Colonic mucosa (tissue), 4 donors: ENCODE measurements around the gene ABCC8. TPM values are rescaled to one million over a fixed set of nuclear protein-coding genes. Genes with fewer than 3 reads are reported as not detected.
A peak's percentile ranks its signal among the peaks of the same experiment; 100 is the strongest.

Experiments
- DNase-seq: peaks from one replicate; pipeline ENCODE4 v3.0.0-alpha.2; 2020
- H3K27ac ChIP-seq: fragments of 200-600 bp; one replicate; pipeline ENCODE4 v1.8.0; 2021
- H3K27me3 ChIP-seq: fragments of 200-600 bp; one replicate; pipeline ENCODE4 v1.8.0; 2021
- H3K36me3 ChIP-seq: fragments of 200-600 bp; one replicate; pipeline ENCODE4 v1.8.0; 2021
- H3K4me1 ChIP-seq: fragments of 200-600 bp; one replicate; pipeline ENCODE4 v1.8.0; 2021; ENCODE audit warnings: mild to moderate bottlenecking
- H3K4me3 ChIP-seq: fragments of 200-600 bp; one replicate; pipeline ENCODE4 v1.8.0; 2021
- H3K9ac ChIP-seq, 2 donors: one replicate each; pipeline ENCODE4 v1.7.0; 2013; ENCODE audit warnings: control low read depth in 2 of 2, low read depth in 2 of 2, low read length in 2 of 2
- H3K9me3 ChIP-seq: fragments of 200-600 bp; one replicate; pipeline ENCODE4 v1.8.0; 2021
- intact Hi-C: fragments of 100-400 bp; cut with DNase I; formaldehyde crosslinking; loops from one replicate; pipeline ENCODE4 v1.14.1; 2022
- total RNA-seq, 2 donors: library from RNA; stranded (reverse); fragmentation: NEBNext Ultra II Directional in 1 of 2; extraction: Animal tissue kit (Norgen Biotek cat#: 25700) in 1 of 2; gene quantifications; one replicate each; pipeline ENCODE4 v1.2.1, GENCODE V29; 2021
- TF ChIP-seq, protein P1 (sequence below): fragments of 200-600 bp; IDR thresholded peaks from one replicate; pipeline ENCODE4 v1.8.0; 2022; ENCODE audit warnings: antibody characterized with exemption, mild to moderate bottlenecking
- donor health status: healthy.
- donor health status: DM: no; HTN: no; CAD: no.
- donor health status: DM: no; HTN: no; CAD: no.

ABCC8 gene
- total RNA-seq, 2 donors from 2014 or later = 2.1 to 4.7 TPM

GRCh38 chr11:17351510-17352176, 125.0 kb downstream of the ABCC8 start, which contains the start of gene NCR3LG1:
Gene NCR3LG1, plus strand, starts transcription at chr11:17351800. Its CDS starts 170 bp downstream, at chr11:17351970.
- peak within 1 kb of the TSS; percentile 44 to 89 for H3K9ac ChIP-seq
- TF ChIP-seq, protein P1, sequence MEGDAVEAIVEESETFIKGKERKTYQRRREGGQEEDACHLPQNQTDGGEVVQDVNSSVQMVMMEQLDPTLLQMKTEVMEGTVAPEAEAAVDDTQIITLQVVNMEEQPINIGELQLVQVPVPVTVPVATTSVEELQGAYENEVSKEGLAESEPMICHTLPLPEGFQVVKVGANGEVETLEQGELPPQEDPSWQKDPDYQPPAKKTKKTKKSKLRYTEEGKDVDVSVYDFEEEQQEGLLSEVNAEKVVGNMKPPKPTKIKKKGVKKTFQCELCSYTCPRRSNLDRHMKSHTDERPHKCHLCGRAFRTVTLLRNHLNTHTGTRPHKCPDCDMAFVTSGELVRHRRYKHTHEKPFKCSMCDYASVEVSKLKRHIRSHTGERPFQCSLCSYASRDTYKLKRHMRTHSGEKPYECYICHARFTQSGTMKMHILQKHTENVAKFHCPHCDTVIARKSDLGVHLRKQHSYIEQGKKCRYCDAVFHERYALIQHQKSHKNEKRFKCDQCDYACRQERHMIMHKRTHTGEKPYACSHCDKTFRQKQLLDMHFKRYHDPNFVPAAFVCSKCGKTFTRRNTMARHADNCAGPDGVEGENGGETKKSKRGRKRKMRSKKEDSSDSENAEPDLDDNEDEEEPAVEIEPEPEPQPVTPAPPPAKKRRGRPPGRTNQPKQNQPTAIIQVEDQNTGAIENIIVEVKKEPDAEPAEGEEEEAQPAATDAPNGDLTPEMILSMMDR = no peak

GRCh38 chr11:17351172-17351509, 125.5 kb downstream of the ABCC8 start:
- Histone ChIP-seq H3K9me3 (no peaks in the 10 kb centered on the region), H3K27me3 (no peaks in the 10 kb centered on the region), H3K36me3 (no peaks in the 10 kb centered on the region), H3K9ac (peak overlapping the region; percentile 44 to 52), H3K4me3 (peak overlapping the region; percentile 54), H3K27ac (no peak overlapping the region), H3K4me1 (no peaks in the 10 kb centered on the region)
- intact Hi-C loops = loop anchor here (5.0 kb wide), 1 partner anchor 74 kb away; the partner anchor contains the start of gene NUCB2
- DNase-seq = no peak
- TF ChIP-seq, protein P1 = no peak

More at GRCh38 chr11:17351510-17352176, 125.0 kb downstream of the ABCC8 start, which contains the start of gene NCR3LG1:
- Histone ChIP-seq H3K4me1 (no peaks in the 10 kb centered on the region), H3K36me3 (no peaks in the 10 kb centered on the region), H3K9me3 (no peaks in the 10 kb centered on the region), H3K4me3 (peak within 1 kb of the TSS; percentile 54), H3K27ac (peak within 1 kb of the TSS; percentile 78), H3K27me3 (no peaks in the 10 kb centered on the region)
- intact Hi-C loops = loop anchor here (5.0 kb wide), 1 partner anchor 74 kb away; the partner anchor contains the start of gene NUCB2
- peak; percentile 85 for DNase-seq

GRCh38 chr11:17350455-17351171, 126.0 kb downstream of the ABCC8 start:
- Histone ChIP-seq H3K9ac (no peak overlapping the region), H3K36me3 (no peaks in the 10 kb centered on the region), H3K4me1 (no peaks in the 10 kb centered on the region), H3K9me3 (no peaks in the 10 kb centered on the region), H3K27ac (no peak overlapping the region), H3K4me3 (no peak overlapping the region), H3K27me3 (no peaks in the 10 kb centered on the region)
- DNase-seq = no peak
- TF ChIP-seq, protein P1 = no peak
- intact Hi-C loops = loop anchor here (5.0 kb wide), 1 partner anchor 73 kb away; the partner anchor contains the start of gene NUCB2

DNA sequence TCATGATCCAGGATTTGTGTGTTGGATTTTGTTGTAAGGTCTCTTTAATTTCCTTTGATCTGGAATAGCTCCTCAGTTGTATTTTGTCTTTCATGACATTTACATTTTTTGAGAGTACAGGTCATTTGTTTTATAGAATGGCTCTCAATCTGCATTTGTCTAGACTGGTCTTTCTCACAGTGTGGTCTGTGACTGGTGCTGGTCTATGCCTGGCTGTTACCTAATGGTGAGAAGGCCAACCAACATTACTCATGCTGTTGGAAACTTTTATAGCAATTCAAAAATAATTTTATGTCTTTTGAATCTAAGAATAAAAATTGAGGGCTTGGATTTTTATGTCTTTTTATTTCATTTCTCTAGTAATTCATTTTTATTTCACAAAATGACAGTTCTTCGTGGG, 129.0 kb downstream of the ABCC8 start:
- H3K27me3 ChIP-seq = no peaks in the 10 kb centered on the region
- H3K9ac ChIP-seq = no peak overlapping the region
- no peak for DNase-seq
- H3K27ac ChIP-seq = no peak overlapping the region
- no peaks in the 10 kb centered on the region for H3K9me3 ChIP-seq
- H3K4me3 ChIP-seq = no peak overlapping the region
- TF ChIP-seq, protein P1 = no peak
- intact Hi-C loops = no loop called here
- no peaks in the 10 kb centered on the region for H3K36me3 ChIP-seq
- H3K4me1 ChIP-seq = no peaks in the 10 kb centered on the region

DNA sequence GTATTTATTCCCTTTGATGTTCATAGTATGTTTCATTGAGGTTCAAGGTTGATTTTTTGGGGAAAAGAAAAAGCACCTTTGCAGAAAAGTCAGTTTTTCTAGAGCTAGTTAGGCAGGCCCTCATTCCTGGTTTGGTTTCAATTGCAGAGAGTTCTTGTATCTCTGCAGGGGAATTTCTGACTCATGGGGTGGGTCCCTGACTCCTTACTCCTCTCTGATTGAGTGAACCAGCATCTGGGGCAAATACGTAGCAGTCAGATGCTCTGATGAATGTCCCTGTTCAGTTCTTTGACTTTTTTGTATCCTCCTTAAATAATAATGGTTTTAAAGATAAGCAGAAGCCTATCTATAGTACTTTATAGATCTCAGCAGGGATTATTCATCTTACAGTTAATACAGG, 132.7 kb downstream of the ABCC8 start:
- intact Hi-C loops = no loop called here
- Histone ChIP-seq H3K4me1 (no peaks in the 10 kb centered on the region), H3K36me3 (no peaks in the 10 kb centered on the region), H3K27ac (no peak overlapping the region), H3K27me3 (no peaks in the 10 kb centered on the region), H3K9me3 (no peaks in the 10 kb centered on the region), H3K4me3 (no peak overlapping the region), H3K9ac (no peak overlapping the region)
- DNase-seq = no peak
- TF ChIP-seq, protein P1 = no peak
